ENCODE results near the gene PTTG1.

The PTTG1 gene

GRCh38 chr5:160467555-160468362, 46.1 kb downstream of the PTTG1 start:
- peak; percentile 62 for DNase-seq (ENCODE audit: extremely low read depth, low read depth)

GRCh38 chr5:160468363-160468975, 46.8 kb downstream of the PTTG1 start:
- no peak for DNase-seq (ENCODE audit: extremely low read depth, low read depth)
- no peak for TF ChIP-seq CTCF (IDR thresholded peaks at IDR 0.05; ENCODE audit: low read depth, low read length)

More at GRCh38 chr5:160467555-160468362, 46.1 kb downstream of the PTTG1 start:
- TF ChIP-seq CTCF (IDR thresholded peaks at IDR 0.05; ENCODE audit: low read depth, low read length): no peak

- no peak for TF ChIP-seq CTCF (IDR thresholded peaks at IDR 0.05; ENCODE audit: low read depth, low read length)
- no peak for DNase-seq (ENCODE audit: extremely low read depth, low read depth)
Observed at GRCh38 chr5:160469156-160470144, 47.8 kb downstream of the PTTG1 start.

- DNase-seq (ENCODE audit: extremely low read depth, low read depth): peak; percentile 39
- TF ChIP-seq CTCF (IDR thresholded peaks at IDR 0.05; ENCODE audit: low read depth, low read length): no peak
Observed at GRCh38 chr5:160470437-160471361, 49.0 kb downstream of the PTTG1 start.

- no peak for TF ChIP-seq CTCF (IDR thresholded peaks at IDR 0.05; ENCODE audit: low read depth, low read length)
- DNase-seq (ENCODE audit: extremely low read depth, low read depth): no peak
Observed at GRCh38 chr5:160471761-160472160, 50.1 kb downstream of the PTTG1 start.

GRCh38 chr5:160472482-160472881, 50.8 kb downstream of the PTTG1 start:
- no peak for TF ChIP-seq CTCF (IDR thresholded peaks at IDR 0.05; ENCODE audit: low read depth, low read length)
- DNase-seq (ENCODE audit: extremely low read depth, low read depth): no peak
